SU-DHL-6 (cell line): ENCODE results near the gene NEK6.

Source experiments
- EZH2phosphoT487 ChIP-seq: fragments of 200-600 bp; sonication (generic), shearing (Covaris generic); conservative IDR thresholded peaks from 2 replicates; pipeline ENCODE4 v1.6.1; 2018; ENCODE audit warnings: mild to moderate bottlenecking, antibody characterized with exemption, low read length, moderate library complexity, mixed read lengths
- TF ChIP-seq, protein P1 (sequence below): fragments of 200-600 bp; sonication (generic); IDR thresholded peaks from one replicate; pipeline ENCODE4 v1.5.1; 2017; ENCODE audit warnings: antibody characterized with exemption, mild to moderate bottlenecking, low read length, moderate library complexity; ENCODE audit not compliant: insufficient read depth, poor library complexity, severe bottlenecking

DNA sequence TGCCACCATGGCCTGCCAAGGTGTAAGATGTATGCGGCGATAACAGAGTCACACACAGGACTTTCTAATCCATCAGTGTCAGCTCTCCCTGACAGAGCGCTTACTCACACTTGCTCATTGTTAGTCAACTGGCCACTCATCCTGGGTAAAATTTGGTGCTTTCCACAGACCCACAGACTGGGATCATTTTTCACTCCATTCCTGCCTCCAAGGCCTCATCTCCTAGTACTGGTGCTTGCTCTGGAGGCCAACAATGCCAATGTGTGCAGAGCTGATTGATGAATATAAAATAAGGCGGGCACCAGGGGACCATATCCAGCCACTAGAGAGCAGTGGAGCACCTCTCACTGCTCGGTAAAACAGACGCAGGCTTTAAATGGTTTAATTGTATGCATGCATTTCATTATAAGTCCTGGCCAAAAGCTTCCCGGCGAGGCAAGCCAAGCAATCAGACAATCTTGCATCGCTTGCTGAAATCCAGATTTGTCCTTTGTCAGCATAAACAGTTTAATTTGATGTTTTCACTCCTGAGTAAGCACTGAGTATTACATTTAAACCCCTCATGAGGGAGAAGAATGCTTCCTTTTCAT, 135.2 kb downstream of the NEK6 start:
- TF ChIP-seq, protein P1, sequence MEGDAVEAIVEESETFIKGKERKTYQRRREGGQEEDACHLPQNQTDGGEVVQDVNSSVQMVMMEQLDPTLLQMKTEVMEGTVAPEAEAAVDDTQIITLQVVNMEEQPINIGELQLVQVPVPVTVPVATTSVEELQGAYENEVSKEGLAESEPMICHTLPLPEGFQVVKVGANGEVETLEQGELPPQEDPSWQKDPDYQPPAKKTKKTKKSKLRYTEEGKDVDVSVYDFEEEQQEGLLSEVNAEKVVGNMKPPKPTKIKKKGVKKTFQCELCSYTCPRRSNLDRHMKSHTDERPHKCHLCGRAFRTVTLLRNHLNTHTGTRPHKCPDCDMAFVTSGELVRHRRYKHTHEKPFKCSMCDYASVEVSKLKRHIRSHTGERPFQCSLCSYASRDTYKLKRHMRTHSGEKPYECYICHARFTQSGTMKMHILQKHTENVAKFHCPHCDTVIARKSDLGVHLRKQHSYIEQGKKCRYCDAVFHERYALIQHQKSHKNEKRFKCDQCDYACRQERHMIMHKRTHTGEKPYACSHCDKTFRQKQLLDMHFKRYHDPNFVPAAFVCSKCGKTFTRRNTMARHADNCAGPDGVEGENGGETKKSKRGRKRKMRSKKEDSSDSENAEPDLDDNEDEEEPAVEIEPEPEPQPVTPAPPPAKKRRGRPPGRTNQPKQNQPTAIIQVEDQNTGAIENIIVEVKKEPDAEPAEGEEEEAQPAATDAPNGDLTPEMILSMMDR, result no peak
- no peak for TF ChIP-seq EZH2phosphoT487
